ENCODE results near the gene SPACDR. TPM values are rescaled to one million over a fixed set of nuclear protein-coding genes. Genes with fewer than 3 reads are reported as not detected.
"Not testable (repeated sequence)": the region's sequence is repeated elsewhere in the genome, so short reads cannot be mapped to it uniquely, and the experiment has no call there.

The SPACDR gene
- total and polyA plus RNA-seq, 2 experiments from 2014 or later = 0.42 to 0.52 TPM

DNA sequence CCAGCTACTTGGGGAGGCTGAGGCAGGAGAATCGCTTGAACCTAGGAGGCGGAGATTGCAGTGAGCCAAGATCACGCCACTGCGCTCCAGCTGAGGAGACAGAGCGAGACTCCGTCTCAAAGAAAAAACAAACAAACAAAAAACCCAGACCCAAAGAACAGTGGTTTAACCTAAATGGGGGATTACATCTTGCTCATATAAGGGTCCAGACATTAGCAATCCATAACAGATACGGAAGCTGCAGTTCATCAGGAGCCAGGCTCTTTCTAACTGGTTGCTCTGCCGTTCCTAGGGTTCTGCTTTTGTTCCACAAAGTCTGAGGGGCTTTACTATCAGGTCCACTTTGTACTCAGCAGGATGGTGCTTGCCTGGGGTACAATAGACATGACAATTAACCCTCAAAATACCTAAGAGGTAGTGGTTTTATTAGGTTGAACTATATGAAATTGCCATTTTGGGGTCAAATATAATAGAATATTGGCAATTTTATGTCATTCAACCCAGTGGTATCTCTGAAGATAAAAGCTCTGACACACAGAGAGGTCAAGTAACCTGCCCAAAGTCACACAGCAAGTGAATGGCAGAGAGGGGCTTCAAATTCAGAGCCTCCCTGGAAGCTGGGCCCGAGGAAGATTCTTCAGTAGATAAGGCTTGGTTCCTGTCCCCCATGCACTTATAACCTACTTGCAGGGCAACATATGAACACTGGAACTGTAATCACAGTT, 41.0 kb upstream of the SPACDR start:
- H3K4me1 Mint-ChIP-seq = no peaks in the 10 kb centered on the region

DNA sequence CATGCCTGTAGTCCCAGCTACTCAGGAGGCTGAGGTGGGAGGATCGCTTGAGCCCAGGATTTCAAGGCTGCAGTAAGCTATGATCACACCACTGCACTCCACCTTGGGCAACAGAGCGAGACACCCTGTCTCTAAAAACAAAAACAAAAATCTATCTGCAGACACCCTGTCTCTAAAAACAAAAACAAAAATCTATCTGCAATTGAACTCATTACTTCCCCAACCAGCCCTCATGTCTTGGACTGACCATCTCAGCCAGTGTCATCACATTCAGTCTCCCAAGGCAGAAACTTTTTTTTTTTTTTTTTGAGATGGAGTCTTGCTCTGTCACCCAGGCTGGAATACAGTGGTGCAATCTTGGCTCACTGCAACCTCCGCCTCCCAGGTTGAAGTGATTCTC, 40.0 kb upstream of the SPACDR start:
- not testable (repeated sequence) for H3K4me1 ChIP-seq (ENCODE audit: insufficient read depth); H4K20me1 ChIP-seq (replicated peaks; ENCODE audit: insufficient read depth); H3K36me3 ChIP-seq (ENCODE audit: insufficient read depth); H3K9me2 ChIP-seq (ENCODE audit: insufficient read depth); ATAC-seq; H3K27ac Mint-ChIP-seq; H2AFZ ChIP-seq; DNase-seq (ENCODE audit: low spot score); H3K9me3 Mint-ChIP-seq; H3F3A ChIP-seq (replicated peaks; ENCODE audit: low read depth); H3K4me3 ChIP-seq; H3K79me2 ChIP-seq (replicated peaks; ENCODE audit: insufficient read depth); H3K4me2 ChIP-seq; H3K27me3 ChIP-seq (ENCODE audit: insufficient read depth); H3K4me3 Mint-ChIP-seq; H3K4me1 Mint-ChIP-seq; H3K36me3 Mint-ChIP-seq (ENCODE audit: low read depth); H3K27me3 Mint-ChIP-seq (ENCODE audit: insufficient read depth, low read depth, poor library complexity); H3K27ac ChIP-seq (ENCODE audit: low read depth)

More for the DNA sequence above, 41.0 kb upstream of the SPACDR start:
- Histone ChIP-seq H3F3A (replicated peaks; ENCODE audit: low read depth) (no peaks in the 10 kb centered on the region), H4K20me1 (replicated peaks; ENCODE audit: insufficient read depth) (no peaks in the 10 kb centered on the region), H2AFZ (peak overlapping the region; percentile 38; the same call in 1 of the 2 replicates), H3K27me3 (ENCODE audit: insufficient read depth) (no peaks in the 10 kb centered on the region), H3K4me2 (no peak overlapping the region), H3K36me3 (ENCODE audit: insufficient read depth) (no peaks in the 10 kb centered on the region), H3K79me2 (replicated peaks; ENCODE audit: insufficient read depth) (no peaks in the 10 kb centered on the region), H3K27ac (ENCODE audit: low read depth) (no peak overlapping the region), H3K4me1 (ENCODE audit: insufficient read depth) (no peaks in the 10 kb centered on the region), H3K9me2 (ENCODE audit: insufficient read depth) (no peaks in the 10 kb centered on the region), H3K4me3 (no peak overlapping the region)
- Mint-ChIP-seq H3K9me3 (no peaks in the 10 kb centered on the region), H3K4me3 (no peak overlapping the region), H3K27me3 (ENCODE audit: insufficient read depth, low read depth, poor library complexity) (no peaks in the 10 kb centered on the region), H3K27ac (no peak overlapping the region), H3K36me3 (ENCODE audit: low read depth) (no peaks in the 10 kb centered on the region)
- DNase-seq (ENCODE audit: low spot score) (no peak), ATAC-seq (no peak)
- TF ChIP-seq ZNF114 (CRISPR knock-in tag; IDR thresholded peaks at IDR 0.05) = no peak

DNA sequence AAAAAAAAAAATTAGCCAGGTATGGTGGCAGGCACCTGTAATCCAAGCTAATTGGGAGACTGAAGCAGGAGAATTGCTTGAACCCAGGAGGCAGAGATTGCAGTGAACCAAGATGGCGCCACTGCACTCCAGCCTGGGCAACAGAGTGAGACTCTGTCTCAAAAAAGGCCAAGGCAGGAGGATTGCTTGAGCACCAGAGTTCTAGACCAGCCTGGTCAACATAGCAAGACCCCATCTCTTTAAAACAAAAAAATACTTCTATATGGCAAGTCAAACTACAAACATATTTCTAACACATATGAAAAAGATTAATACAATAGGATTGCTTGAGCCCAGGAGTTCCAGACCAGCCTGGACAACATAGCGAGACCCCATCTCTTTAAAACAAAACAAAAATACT, 36.7 kb upstream of the SPACDR start:
- not testable (repeated sequence) for H2AFZ ChIP-seq; H3K4me3 Mint-ChIP-seq; H3K4me1 Mint-ChIP-seq; H3K4me3 ChIP-seq; H3K36me3 ChIP-seq (ENCODE audit: insufficient read depth); H3F3A ChIP-seq (replicated peaks; ENCODE audit: low read depth); H3K27ac Mint-ChIP-seq; H3K9me2 ChIP-seq (ENCODE audit: insufficient read depth); DNase-seq (ENCODE audit: low spot score); ATAC-seq; H4K20me1 ChIP-seq (replicated peaks; ENCODE audit: insufficient read depth); H3K27ac ChIP-seq (ENCODE audit: low read depth); H3K4me1 ChIP-seq (ENCODE audit: insufficient read depth); H3K27me3 Mint-ChIP-seq (ENCODE audit: insufficient read depth, low read depth, poor library complexity); H3K4me2 ChIP-seq; H3K36me3 Mint-ChIP-seq (ENCODE audit: low read depth); H3K9me3 Mint-ChIP-seq; H3K79me2 ChIP-seq (replicated peaks; ENCODE audit: insufficient read depth); H3K27me3 ChIP-seq (ENCODE audit: insufficient read depth)

DNA sequence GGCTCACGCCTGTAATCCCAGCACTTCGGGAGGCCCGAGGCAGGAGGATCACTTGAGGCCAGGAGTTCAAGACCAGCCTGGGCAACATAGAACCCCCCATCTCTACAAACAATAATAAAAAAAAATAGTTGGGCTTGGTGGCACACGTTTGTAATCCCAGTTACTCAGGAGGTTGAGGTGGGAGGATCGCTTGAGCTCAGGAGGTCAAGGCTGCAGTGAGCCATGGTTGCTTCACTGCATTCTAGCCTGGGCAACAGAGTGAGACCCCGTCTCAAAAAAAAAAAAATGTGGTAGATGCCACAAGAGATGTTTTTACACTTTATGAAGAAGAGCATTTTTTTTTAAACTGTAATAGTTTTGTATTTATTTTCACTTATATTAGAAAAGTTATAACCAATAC, 32.4 kb upstream of the SPACDR start:
- Histone ChIP-seq H2AFZ (no peak overlapping the region), H3K27me3 (ENCODE audit: insufficient read depth) (peaks cover 10% of the 10 kb centered on the region), H3K4me3 (no peak overlapping the region), H3F3A (replicated peaks; ENCODE audit: low read depth) (0 out of 2 replicates have a peak, but pooled peaks cover 3% of the 10 kb centered on the region), H3K9me2 (ENCODE audit: insufficient read depth) (no peaks in the 10 kb centered on the region), H3K4me2 (no peak overlapping the region), H4K20me1 (replicated peaks; ENCODE audit: insufficient read depth) (no peaks in the 10 kb centered on the region), H3K36me3 (ENCODE audit: insufficient read depth) (no peaks in the 10 kb centered on the region), H3K27ac (ENCODE audit: low read depth) (no peak overlapping the region), H3K4me1 (ENCODE audit: insufficient read depth) (peaks cover 7% of the 10 kb centered on the region; the same call in 1 of the 2 replicates), H3K79me2 (replicated peaks; ENCODE audit: insufficient read depth) (no peaks in the 10 kb centered on the region)
- no peak overlapping the region for H3K4me3 Mint-ChIP-seq
- TF ChIP-seq STAT1 (IDR thresholded peaks at IDR 0.05; ENCODE audit: unreplicated experiment) = no peak
- TF ChIP-seq ZNF114 (CRISPR knock-in tag; IDR thresholded peaks at IDR 0.05) = no peak
- no peaks in the 10 kb centered on the region for H3K9me3 Mint-ChIP-seq
- peaks cover 21% of the 10 kb centered on the region for H3K27me3 Mint-ChIP-seq (ENCODE audit: insufficient read depth, low read depth, poor library complexity)
- H3K36me3 Mint-ChIP-seq (ENCODE audit: low read depth) = no peaks in the 10 kb centered on the region
- peaks cover 8% of the 10 kb centered on the region for H3K4me1 Mint-ChIP-seq
- no peak overlapping the region for H3K27ac Mint-ChIP-seq
- ATAC-seq (no peak), DNase-seq (ENCODE audit: low spot score) (no peak)

Measured in GM23338 (cell line).